Neural crest cell (in vitro differentiated cells): ENCODE results near the gene ABCC10. TPM values are rescaled to one million over a fixed set of nuclear protein-coding genes. Genes with fewer than 3 reads are reported as not detected.
"Not testable (repeated sequence)": the region's sequence is repeated elsewhere in the genome, so short reads cannot be mapped to it uniquely, and the experiment has no call there.

ENCODE experiments used
- DNase-seq: peaks from one replicate; pipeline ENCODE4 v3.0.0; 2021; ENCODE audit warnings: low read depth, mixed read lengths, low spot score
- H3K27ac Mint-ChIP-seq: one replicate; pipeline ENCODE4 v1.8.0; 2021; ENCODE audit warnings: mild to moderate bottlenecking, mixed read lengths; ENCODE audit not compliant: unreplicated experiment
- H3K27me3 Mint-ChIP-seq: 2 replicates; pipeline ENCODE4 v1.8.0; 2021; ENCODE audit warnings: low read depth, mild to moderate bottlenecking, mixed read lengths
- H3K36me3 Mint-ChIP-seq: 2 replicates; pipeline ENCODE4 v1.8.0; 2021; ENCODE audit warnings: low read depth, mild to moderate bottlenecking, mixed read lengths
- H3K4me1 Mint-ChIP-seq: 2 replicates; pipeline ENCODE4 v1.8.0; 2021; ENCODE audit warnings: mixed read lengths
- H3K4me3 Mint-ChIP-seq: one replicate; pipeline ENCODE4 v1.8.0; 2021; ENCODE audit warnings: mild to moderate bottlenecking, mixed read lengths
- H3K9me3 Mint-ChIP-seq: 2 replicates; pipeline ENCODE4 v1.8.0; 2021; ENCODE audit warnings: mixed read lengths
- CTCF ChIP-seq: fragments of 200-600 bp; sonication (generic); conservative IDR thresholded peaks from 2 replicates; pipeline ENCODE4 v1.5.0; 2021; ENCODE audit warnings: antibody characterized with exemption, mild to moderate bottlenecking
- long read RNA-seq: library from polyadenylated mRNA; unstranded; transcript quantifications from one replicate; pipeline ENCODE4 v2.0.0, GENCODE V29; 2020
- total RNA-seq: library from RNA; stranded (reverse); gene quantifications from 2 replicates; pipeline ENCODE4 v1.2.1, GENCODE V29; 2021

Gene ABCC10
- total RNA-seq: 34.1 and 35.2 TPM in 2 replicates
- long read RNA-seq, partial matches to known transcripts: 2 of 4 reads
- long read RNA-seq, other reads (novel, unspliced or antisense): 2 of 4 reads

GRCh38 chr6:43427406-43428111 is at the start of gene ABCC10:
TSS of gene ABCC10 (plus strand) at chr6:43427541. CDS start at chr6:43427979, 438 bp downstream.
- DNase-seq: peak; percentile 91
- Mint-ChIP-seq H3K27ac (peak within 1 kb of the TSS; percentile 97), H3K36me3 (peaks cover 6% of the 10 kb centered on the region), H3K4me3 (peak within 1 kb of the TSS; percentile 99), H3K27me3 (peaks cover 5% of the 10 kb centered on the region), H3K9me3 (peaks cover 4% of the 10 kb centered on the region), H3K4me1 (peaks cover 19% of the 10 kb centered on the region)
- peak; percentile 64 for TF ChIP-seq CTCF

- H3K4me3 Mint-ChIP-seq: no peak overlapping the region
- H3K27me3 Mint-ChIP-seq: peaks cover 29% of the 10 kb centered on the region
- H3K27ac Mint-ChIP-seq: no peak overlapping the region
- TF ChIP-seq CTCF: no peak
- H3K36me3 Mint-ChIP-seq: no peaks in the 10 kb centered on the region
- DNase-seq: no peak
- no peaks in the 10 kb centered on the region for H3K9me3 Mint-ChIP-seq
- H3K4me1 Mint-ChIP-seq: no peaks in the 10 kb centered on the region
These were observed 49.6 kb upstream of the ABCC10 start for GRCh38 chr6:43377710-43378229.

- no peaks in the 10 kb centered on the region for H3K4me1 Mint-ChIP-seq
- H3K27me3 Mint-ChIP-seq: peaks cover 29% of the 10 kb centered on the region
- no peak for TF ChIP-seq CTCF
- no peak for DNase-seq
- no peak overlapping the region for H3K27ac Mint-ChIP-seq
- no peaks in the 10 kb centered on the region for H3K9me3 Mint-ChIP-seq
- no peak overlapping the region for H3K4me3 Mint-ChIP-seq
- H3K36me3 Mint-ChIP-seq: no peaks in the 10 kb centered on the region
These were observed 48.7 kb upstream of the ABCC10 start for GRCh38 chr6:43378631-43379030.

GRCh38 chr6:43380858-43381257 is 46.5 kb upstream of the ABCC10 start:
- not testable (repeated sequence) for H3K4me1 Mint-ChIP-seq, DNase-seq, H3K9me3 Mint-ChIP-seq, H3K36me3 Mint-ChIP-seq, H3K27ac Mint-ChIP-seq, H3K4me3 Mint-ChIP-seq
- peaks cover 36% of the 10 kb centered on the region for H3K27me3 Mint-ChIP-seq

- no peaks in the 10 kb centered on the region for H3K4me1 Mint-ChIP-seq
- no peaks in the 10 kb centered on the region for H3K9me3 Mint-ChIP-seq
- no peak for DNase-seq
- no peak overlapping the region for H3K4me3 Mint-ChIP-seq
- H3K27ac Mint-ChIP-seq: no peak overlapping the region
- no peak for TF ChIP-seq CTCF
- H3K27me3 Mint-ChIP-seq: peaks cover 36% of the 10 kb centered on the region
- no peaks in the 10 kb centered on the region for H3K36me3 Mint-ChIP-seq
These were observed 44.2 kb upstream of the ABCC10 start for GRCh38 chr6:43383021-43383667.

GRCh38 chr6:43386492-43386891 is 40.8 kb upstream of the ABCC10 start:
- no peak overlapping the region for H3K27ac Mint-ChIP-seq
- TF ChIP-seq CTCF: peak; percentile 65
- DNase-seq: no peak
- no peak overlapping the region for H3K4me3 Mint-ChIP-seq
- H3K36me3 Mint-ChIP-seq: no peaks in the 10 kb centered on the region
- no peaks in the 10 kb centered on the region for H3K9me3 Mint-ChIP-seq
- peaks cover 18% of the 10 kb centered on the region for H3K27me3 Mint-ChIP-seq
- H3K4me1 Mint-ChIP-seq: peaks cover 8% of the 10 kb centered on the region
